Astrocyte of the spinal cord (primary cell): ENCODE measurements around the gene GRID2.
"Not testable (repeated sequence)": the region's sequence is repeated elsewhere in the genome, so short reads cannot be mapped to it uniquely, and the experiment has no call there.

Experiments
- DNase-seq: peaks from one replicate; pipeline ENCODE4 v3.0.0; 2011; ENCODE audit warnings: low read depth, low spot score
- H3K4me3 ChIP-seq: 2 replicates; pipeline ENCODE4 v1.5.1; 2011; ENCODE audit warnings: low read depth, mild to moderate bottlenecking, low read length, moderate library complexity
- CTCF ChIP-seq: IDR thresholded peaks from 2 replicates; pipeline ENCODE4 v1.5.1; 2012; ENCODE audit warnings: low read depth, mild to moderate bottlenecking, low read length, inconsistent platforms
- in situ Hi-C: cut with HindIII; loops from 2 replicates; pipeline ENCODE4 v1.10.0; 2017; ENCODE audit warnings: low sequenced_read_pairs

Gene GRID2

GRCh38 chr4:93658443-93658842 lies 1354.7 kb downstream of the GRID2 start:
- no peak for DNase-seq
- TF ChIP-seq CTCF = no peak
- in situ Hi-C loops = no loop called here
- H3K4me3 ChIP-seq = no peak overlapping the region

GRCh38 chr4:93659629-93660028 lies 1355.9 kb downstream of the GRID2 start:
- in situ Hi-C loops = no loop called here

GRCh38 chr4:93660036-93660435 lies 1356.3 kb downstream of the GRID2 start:
- no peak for TF ChIP-seq CTCF
- in situ Hi-C loops = no loop called here
- DNase-seq = no peak
- H3K4me3 ChIP-seq = no peak overlapping the region

More at GRCh38 chr4:93659629-93660028, 1355.9 kb downstream of the GRID2 start:
- DNase-seq = peak; percentile 6
- H3K4me3 ChIP-seq = no peak overlapping the region
- no peak for TF ChIP-seq CTCF

GRCh38 chr4:93670434-93670833 lies 1366.7 kb downstream of the GRID2 start:
- no peak overlapping the region for H3K4me3 ChIP-seq
- in situ Hi-C loops = no loop called here
- DNase-seq = no peak
- TF ChIP-seq CTCF = no peak

GRCh38 chr4:93671093-93671492 lies 1367.3 kb downstream of the GRID2 start:
- no peak overlapping the region for H3K4me3 ChIP-seq
- DNase-seq = no peak
- TF ChIP-seq CTCF = no peak
- in situ Hi-C loops = no loop called here

GRCh38 chr4:93676937-93677336 lies 1373.2 kb downstream of the GRID2 start:
- H3K4me3 ChIP-seq, in situ Hi-C loops, DNase-seq: not testable (repeated sequence)

GRCh38 chr4:93684571-93684970 lies 1380.8 kb downstream of the GRID2 start:
- in situ Hi-C loops = no loop called here

More at GRCh38 chr4:93684571-93684970, 1380.8 kb downstream of the GRID2 start:
- TF ChIP-seq CTCF = no peak
- no peak overlapping the region for H3K4me3 ChIP-seq
- no peak for DNase-seq
